ENCODE measurements around the gene COL5A3. TPM values are rescaled to one million over a fixed set of nuclear protein-coding genes. Genes with fewer than 3 reads are reported as not detected.
A peak's percentile ranks its signal among the peaks of the same experiment; 100 is the strongest.
"Not testable (repeated sequence)": the region's sequence is repeated elsewhere in the genome, so short reads cannot be mapped to it uniquely, and the experiment has no call there.

Gene COL5A3
- total RNA-seq, 1 donor from 2014 or later, result 1.2 TPM

- DNase-seq, result no peak
Measured at GRCh38 chr19:9936326-9937000, 73.8 kb downstream of the COL5A3 start, which contains the start of gene OLFM2. Gene OLFM2 (minus strand): TSS chr19:9936515. CDS start chr19:9936366, 149 bp downstream.

GRCh38 chr19:9935506-9936325 lies 74.6 kb downstream of the COL5A3 start:
- no peak for DNase-seq

- peak; percentile 39 for DNase-seq
Measured at GRCh38 chr19:9934132-9934950, 76.0 kb downstream of the COL5A3 start.

GRCh38 chr19:9932835-9933234 lies 77.5 kb downstream of the COL5A3 start:
- no peak for DNase-seq

GRCh38 chr19:9931629-9932028 lies 78.7 kb downstream of the COL5A3 start:
- DNase-seq, result no peak

DNA sequence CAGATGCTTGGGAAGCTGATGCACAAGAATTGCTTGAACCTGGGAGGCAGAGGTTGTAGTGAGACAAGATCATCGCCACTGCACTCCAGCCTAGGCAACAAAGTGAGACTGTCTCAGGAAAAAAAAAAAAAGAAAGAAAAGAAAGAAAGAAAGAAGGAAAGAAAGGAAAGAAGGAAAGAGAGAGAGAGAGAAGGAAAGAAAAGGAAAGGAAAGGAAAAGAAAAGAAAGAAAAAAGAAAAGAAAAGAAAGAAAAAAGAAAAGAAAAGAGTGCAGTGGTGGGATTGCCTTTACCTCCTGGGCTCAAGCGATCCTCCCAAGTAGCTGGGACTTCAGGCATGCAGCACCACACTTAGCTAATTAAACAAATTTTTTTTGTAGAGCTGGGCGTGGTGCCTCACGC lies 86.9 kb downstream of the COL5A3 start:
- DNase-seq, result no peak

- DNase-seq, result not testable (repeated sequence)
Measured at GRCh38 chr19:9922782-9923379, 87.4 kb downstream of the COL5A3 start.

GRCh38 chr19:9917321-9917720 lies 93.0 kb downstream of the COL5A3 start:
- no peak for DNase-seq

DNA sequence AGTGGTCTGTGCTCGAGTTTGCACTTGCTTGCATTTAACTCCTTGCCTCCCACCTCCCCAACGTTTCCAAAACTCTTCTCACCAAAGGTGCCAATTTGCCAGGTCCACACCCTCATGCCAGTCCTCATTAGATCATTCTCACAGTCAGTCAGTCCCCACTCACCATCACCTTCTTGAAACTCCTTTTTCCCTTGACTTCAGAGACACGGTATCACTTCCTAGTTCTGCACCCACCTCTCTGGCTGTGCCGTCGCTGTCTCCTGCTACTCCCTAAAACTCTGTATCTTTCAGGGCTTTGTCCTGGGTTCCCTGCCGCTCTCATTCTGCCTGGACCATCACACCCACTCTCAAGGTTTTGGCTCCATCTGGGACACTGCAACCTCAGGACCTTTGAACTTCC lies 93.6 kb downstream of the COL5A3 start:
- no peak for DNase-seq

- DNase-seq, result peak; percentile 51
Measured at GRCh38 chr19:9914315-9915207, 95.7 kb downstream of the COL5A3 start.

DNA sequence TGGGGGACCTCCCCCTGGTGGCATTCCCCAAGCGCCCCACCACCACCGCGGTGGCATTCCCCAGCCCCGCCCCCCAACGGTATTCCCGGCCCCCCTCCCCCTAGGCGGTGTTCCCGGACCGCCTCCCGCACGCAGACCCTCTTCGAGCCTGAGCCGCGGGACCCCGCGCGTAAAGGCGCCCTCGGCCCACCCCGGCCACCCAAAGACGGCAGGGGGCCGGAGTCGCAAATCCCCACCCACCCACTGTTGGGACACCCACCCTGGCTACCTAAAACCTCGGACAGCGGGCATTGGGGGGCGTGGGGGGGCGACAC lies 96.3 kb downstream of the COL5A3 start:
- no peak for DNase-seq

DNA sequence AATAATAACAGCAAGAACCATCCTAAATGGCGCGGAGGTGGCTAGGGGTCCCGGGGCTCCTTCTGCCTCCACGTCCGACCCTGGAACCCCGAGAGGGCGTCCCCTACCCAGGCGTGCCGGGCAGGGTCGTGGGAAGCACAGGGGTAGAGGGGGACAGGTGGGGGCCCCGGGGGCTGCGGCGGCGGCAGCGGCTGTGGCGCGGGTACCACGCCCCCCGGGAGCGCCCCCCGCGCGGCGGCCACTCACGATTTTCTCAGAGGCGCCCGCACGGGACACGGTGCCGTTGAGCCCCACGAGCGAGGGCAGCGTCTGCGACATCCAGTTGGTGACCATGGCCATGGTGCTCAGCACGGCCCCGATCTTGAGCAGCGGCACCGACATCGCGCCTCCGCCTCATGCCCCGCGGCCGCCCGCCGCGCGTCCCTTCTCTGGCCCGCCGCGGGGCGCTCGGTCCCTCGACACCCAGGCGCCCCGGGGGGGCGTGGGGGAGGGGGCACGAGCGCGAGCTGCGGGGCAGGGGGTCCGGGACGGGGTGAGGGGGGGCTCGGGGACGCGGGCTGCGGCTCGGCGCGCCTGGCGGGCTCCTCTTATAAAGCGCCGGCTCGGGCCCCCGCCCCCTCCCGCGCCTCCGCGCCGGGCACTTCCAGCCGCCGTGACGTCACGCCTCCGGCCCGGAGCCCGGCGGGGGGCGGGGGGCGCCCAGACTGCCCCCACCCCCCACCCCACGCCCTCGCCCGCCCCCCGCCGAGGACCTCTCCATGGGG lies 96.9 kb downstream of the COL5A3 start:
- DNase-seq, result no peak

GRCh38 chr19:9912551-9913236 lies 97.6 kb downstream of the COL5A3 start:
- DNase-seq, result peak; percentile 15

DNA sequence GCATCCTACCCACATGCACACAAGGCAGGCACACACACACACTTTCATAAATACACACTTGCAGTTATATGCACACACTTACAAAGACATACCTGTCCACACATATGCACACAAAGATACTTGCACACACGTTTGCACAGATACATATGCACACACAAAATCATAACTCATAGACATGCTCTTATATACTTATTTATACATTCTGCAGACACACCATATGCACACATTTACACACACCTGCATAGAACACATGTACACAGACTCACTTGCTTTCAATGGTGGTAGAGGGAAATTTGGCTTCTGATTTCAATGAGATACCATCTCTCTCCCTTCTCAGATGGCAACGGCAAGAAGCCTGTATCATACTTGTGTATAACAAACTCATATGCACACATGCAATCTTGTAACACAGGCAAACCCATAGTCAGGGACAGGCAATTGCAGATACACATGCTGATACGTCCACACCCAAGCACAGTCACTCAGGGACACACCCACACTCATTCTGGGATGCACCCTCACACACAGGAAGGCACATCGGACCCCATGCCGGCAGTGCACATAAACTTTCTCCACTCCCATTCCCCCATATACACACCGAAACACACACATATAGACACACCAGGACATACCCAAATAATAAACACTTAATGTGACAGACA lies 98.6 kb downstream of the COL5A3 start:
- DNase-seq, result no peak

GRCh38 chr19:9910625-9911024 lies 99.7 kb downstream of the COL5A3 start:
- no peak for DNase-seq
